G401.6 (cell line): ENCODE data around the gene C6orf15.

ENCODE experiments used
- FAIRE-seq: peaks from 2 replicates; lab custom pipeline; 2012; peaks lifted over from hg19 to GRCh38; lab: Jason Lieb, UNC

C6orf15 gene

DNA sequence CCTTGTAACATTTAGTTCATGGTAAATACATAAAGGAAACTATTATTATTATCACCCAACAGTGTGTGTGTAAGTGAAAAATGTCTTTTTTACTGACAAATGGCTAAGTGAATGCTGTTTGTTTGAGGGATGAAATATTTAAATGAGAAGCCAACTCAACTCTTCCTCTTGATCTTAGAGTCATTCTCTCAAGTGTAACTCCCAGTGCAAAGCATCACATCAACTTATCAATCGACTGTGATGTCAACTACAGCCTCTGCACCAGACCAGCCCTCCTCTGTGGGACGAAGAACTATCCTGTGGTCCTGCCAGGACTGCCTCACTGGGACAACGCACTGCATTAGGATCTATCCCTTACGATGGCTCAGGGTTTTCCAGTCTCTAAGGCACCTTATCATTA, 5.3 kb downstream of the C6orf15 start:
- no peak for FAIRE-seq

- FAIRE-seq, result no peak
These were observed 9.2 kb downstream of the C6orf15 start for GRCh38 chr6:31103136-31103535.

- no peak for FAIRE-seq
These were observed 13.9 kb downstream of the C6orf15 start for GRCh38 chr6:31098449-31098938.

DNA sequence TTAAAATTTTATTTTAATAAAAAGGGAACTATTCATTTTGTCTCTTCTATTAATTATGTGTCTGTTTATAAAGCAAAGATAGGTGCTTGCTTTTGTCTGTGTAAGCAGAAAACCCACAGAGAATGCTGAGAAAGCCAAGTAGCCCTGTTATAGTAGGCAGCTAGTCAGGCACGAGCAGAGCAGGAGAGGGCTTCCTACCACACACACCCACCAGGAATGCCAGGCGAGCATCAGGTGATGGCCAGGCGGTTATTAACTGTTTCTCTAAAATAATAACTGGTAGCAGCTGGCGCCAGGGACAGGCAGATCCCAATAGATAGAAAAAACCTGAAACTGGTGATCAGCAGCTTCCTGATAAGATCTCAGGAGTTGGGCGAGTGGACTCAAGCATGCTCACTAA, 15.7 kb downstream of the C6orf15 start:
- FAIRE-seq, result no peak

DNA sequence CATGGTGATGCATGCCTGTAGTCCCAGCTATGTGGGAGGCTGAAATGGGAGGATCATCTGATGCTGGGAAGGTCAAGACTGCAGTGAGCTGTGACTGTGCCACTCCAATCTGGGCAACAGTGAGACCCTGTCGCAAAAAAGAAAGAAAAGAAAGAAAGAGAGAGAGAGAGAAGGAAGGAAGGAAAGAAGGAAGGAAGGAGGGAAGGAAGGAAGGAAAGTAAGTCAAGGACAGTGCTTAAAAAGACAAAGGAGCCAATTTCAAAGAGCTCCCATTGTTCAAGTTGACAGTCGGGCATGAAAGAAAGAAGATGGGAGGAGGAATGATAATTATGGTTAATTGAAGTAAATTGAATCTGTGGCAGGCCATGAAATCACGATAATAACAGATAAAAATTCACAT, 16.2 kb downstream of the C6orf15 start:
- FAIRE-seq, result no peak

DNA sequence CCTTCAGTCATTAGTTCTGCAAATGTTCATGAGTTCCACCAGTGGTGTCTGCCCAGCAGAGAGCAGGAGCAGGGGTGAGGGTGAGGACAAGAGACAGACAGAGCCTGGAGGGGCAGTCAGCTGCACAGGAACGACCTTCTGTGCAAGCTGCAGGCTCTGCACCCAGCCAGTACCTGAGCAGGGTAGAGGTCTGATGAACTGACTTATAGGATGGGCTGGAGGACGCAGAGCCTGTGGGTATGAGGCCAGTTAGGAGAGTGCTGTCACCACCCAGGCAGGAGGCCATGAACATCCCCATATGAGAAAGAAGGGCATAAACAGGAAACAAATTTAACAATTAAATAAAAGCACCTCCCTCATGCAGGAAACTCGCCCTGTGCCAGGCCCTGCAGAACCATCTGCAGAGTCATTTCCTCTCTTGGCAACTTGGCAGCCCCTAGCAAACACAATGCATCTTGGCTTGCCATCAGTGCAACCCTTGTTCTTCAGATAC, 17.9 kb downstream of the C6orf15 start:
- FAIRE-seq, result no peak

GRCh38 chr6:31092769-31093505, 19.4 kb downstream of the C6orf15 start:
- no peak for FAIRE-seq

- FAIRE-seq, result no peak
These were observed 20.1 kb downstream of the C6orf15 start for GRCh38 chr6:31092238-31092637.

DNA sequence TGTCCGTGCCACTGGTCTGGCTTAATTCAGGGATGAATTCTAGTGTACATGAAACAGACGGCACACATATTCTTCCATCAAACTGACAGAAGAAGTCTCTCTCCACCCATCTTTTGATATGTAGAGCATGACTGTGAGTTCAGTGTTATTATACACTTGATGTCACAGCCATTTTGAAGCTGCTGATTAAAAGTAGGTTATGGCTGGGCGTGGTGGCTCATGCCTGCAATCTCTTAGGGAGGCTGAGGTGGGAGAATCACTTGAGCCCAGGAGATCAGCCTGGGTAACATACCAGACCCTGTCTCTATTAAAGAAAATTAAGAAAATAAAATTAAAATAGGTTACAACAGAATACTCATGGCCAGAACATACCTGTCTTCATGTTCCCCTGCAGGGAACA, 20.7 kb downstream of the C6orf15 start:
- no peak for FAIRE-seq

GRCh38 chr6:31090973-31091364, 21.4 kb downstream of the C6orf15 start:
- FAIRE-seq, result no peak

- FAIRE-seq, result no peak
These were observed 22.0 kb downstream of the C6orf15 start for GRCh38 chr6:31090275-31090972.

DNA sequence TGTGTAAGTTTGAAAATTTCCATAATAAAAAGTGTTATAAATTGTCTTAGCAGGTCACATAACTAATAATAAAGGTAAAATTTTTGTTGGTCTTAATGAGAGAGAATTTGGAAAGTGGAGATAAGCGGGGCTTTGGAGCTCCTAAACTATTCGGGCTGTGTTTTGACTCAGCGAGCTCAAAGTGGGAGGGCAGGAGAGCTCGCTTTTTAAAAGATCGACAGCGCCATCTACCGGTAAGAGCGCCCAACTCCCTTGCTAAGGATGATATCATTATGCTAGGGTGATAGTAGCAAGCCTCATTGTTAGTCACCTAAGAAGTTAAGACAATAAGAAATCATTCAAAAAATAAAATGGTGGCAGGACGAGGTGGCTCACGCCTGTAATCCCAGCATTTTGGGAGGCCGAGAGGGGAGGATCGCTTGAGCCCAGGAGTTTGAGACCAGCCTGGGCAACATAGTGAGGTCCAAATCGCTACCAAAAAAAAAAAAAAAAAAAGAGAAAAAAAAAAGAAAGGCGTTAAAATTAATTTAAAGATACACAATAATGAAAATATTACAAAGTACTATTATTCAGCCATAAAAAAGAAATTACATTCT, 24.8 kb downstream of the C6orf15 start:
- peak; percentile 95 for FAIRE-seq

GRCh38 chr6:31086788-31087440, 25.5 kb downstream of the C6orf15 start:
- FAIRE-seq, result no peak

DNA sequence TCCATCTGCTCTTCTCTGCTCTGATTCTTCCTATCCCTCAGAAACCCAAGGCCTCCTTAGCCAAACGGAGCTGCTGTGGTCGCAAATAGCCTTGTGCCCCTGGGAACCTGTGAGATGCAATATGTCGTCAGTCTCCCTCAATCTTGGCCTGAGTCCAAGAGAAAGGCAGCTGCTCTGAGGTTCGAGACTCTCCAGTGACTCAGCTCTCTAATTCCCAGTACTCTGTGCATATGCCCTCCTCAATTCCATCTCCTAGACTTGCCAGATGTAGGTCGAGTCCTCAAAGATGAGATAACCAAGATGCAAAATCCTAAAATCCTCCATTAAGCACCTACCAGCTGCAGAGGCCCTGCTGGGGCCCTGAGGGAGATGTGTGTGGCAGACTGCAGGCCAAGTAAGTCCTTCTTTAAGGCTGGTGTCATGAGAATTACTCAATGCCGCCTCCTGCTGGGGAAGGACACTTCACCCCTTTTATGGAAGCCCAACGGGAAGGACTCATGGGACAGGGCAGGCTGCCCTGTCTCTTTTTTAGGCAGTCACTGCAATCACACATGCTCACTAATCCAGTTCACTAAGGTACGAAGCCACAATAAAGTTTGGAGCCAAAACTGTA, 28.5 kb downstream of the C6orf15 start:
- FAIRE-seq, result no peak

DNA sequence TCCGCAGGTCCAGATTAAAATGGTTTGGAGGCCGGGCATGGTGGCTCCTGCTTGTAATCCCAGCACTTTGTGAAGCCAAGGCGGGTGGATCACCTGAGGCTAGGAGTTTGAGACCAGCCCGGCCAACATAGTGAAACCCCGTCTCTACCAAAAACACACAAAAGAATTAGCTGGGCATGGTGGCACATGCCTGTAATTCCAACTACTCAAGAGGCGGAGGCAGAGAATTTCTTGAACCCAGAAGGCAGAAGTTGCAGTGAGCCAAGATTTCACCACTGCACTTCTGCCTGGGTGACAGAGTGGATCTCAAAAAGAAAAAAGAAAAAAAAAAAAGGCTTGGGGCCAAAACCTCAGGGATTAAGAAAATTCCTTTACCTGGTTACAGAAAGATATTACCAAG, 30.5 kb downstream of the C6orf15 start:
- FAIRE-seq, result no peak

DNA sequence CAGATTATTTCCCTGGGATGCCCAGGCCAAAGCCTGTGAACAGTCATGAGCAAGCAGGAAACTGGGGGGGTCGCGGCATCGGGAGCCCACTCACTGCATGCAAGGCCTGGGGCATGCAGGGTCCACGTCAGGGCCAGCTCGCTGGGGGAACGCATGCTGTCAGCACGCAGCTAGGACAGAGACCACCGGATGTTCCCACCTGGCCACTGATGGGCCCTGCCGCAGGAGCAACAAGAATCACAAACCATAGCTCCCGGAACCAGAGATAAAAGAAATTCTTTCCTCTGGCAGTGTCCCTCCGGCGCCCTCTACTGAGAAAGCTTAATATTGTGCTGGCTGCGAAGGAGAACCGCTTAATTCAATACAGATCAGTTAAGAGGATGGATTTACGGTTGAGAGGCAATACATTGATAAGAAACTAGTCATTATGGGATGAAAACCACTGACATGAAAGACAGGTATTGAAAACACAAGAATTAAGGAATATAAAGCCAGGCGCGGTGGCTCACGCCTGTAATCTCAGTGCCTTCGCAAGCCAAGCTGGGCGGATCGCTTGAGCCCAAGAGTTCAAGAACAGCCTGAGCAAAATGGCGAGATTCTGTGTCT, 32.6 kb downstream of the C6orf15 start:
- no peak for FAIRE-seq

GRCh38 chr6:31076611-31077010, 35.8 kb downstream of the C6orf15 start:
- no peak for FAIRE-seq

- no peak for FAIRE-seq
These were observed 36.8 kb downstream of the C6orf15 start for GRCh38 chr6:31075528-31075927.

- no peak for FAIRE-seq
These were observed 38.0 kb downstream of the C6orf15 start for GRCh38 chr6:31074401-31074800.

DNA sequence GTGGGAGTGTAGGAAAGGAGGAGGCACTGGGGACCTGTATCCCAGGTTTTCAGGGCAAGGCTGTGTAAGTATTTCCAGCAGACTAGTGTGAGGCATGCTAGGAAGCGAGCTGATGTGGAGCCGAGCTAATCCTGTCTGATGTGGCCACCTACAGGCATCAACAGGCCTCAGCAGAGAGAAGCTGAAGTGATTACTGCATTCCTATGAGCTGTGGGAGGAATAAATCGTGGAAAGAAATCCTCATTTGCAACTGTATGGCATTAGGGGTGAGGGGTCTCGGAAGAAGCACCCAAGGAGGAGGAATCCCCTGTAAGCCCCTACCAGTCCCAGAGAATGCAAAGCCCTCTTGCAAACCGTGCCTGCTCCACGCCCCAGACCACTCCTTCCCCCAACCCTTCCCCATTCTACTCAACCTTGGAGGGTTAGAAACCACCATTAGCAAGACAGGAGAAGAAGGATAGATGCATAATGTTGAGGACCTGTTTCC, 41.6 kb downstream of the C6orf15 start:
- FAIRE-seq, result peak; percentile 88

- FAIRE-seq, result peak; percentile 59
These were observed 43.6 kb downstream of the C6orf15 start for GRCh38 chr6:31068669-31069340.
